ENCODE measurements around the gene RPS6KL1.

The RPS6KL1 gene

GRCh38 chr14:74861734-74862090 is 61.3 kb downstream of the RPS6KL1 start:
- H3K27me3 ChIP-seq (ENCODE audit: insufficient read depth, insufficient read length) = peaks cover 2% of the 10 kb centered on the region
- no peaks in the 10 kb centered on the region for H3K4me1 ChIP-seq (ENCODE audit: insufficient read depth, insufficient read length)
- no peak overlapping the region for H3K4me3 ChIP-seq (ENCODE audit: insufficient read length, low read depth)
- H3K36me3 ChIP-seq (ENCODE audit: insufficient read depth, insufficient read length, low read length) = no peaks in the 10 kb centered on the region
- H3K9ac ChIP-seq (ENCODE audit: insufficient read length, low read depth) = no peak overlapping the region
- no peak for DNase-seq (ENCODE audit: low read depth, low spot score)
- no peaks in the 10 kb centered on the region for H3K9me3 ChIP-seq (ENCODE audit: insufficient read depth, low read length)
- TF ChIP-seq SUZ12 (IDR thresholded peaks at IDR 0.05; ENCODE audit: extremely low read depth, insufficient read depth, insufficient read length) (no peak), YY1 (IDR thresholded peaks at IDR 0.05; ENCODE audit: insufficient read depth, insufficient read length) (no peak), ZNF274 (IDR thresholded peaks at IDR 0.05; ENCODE audit: low read depth, low read length) (no peak)

DNA sequence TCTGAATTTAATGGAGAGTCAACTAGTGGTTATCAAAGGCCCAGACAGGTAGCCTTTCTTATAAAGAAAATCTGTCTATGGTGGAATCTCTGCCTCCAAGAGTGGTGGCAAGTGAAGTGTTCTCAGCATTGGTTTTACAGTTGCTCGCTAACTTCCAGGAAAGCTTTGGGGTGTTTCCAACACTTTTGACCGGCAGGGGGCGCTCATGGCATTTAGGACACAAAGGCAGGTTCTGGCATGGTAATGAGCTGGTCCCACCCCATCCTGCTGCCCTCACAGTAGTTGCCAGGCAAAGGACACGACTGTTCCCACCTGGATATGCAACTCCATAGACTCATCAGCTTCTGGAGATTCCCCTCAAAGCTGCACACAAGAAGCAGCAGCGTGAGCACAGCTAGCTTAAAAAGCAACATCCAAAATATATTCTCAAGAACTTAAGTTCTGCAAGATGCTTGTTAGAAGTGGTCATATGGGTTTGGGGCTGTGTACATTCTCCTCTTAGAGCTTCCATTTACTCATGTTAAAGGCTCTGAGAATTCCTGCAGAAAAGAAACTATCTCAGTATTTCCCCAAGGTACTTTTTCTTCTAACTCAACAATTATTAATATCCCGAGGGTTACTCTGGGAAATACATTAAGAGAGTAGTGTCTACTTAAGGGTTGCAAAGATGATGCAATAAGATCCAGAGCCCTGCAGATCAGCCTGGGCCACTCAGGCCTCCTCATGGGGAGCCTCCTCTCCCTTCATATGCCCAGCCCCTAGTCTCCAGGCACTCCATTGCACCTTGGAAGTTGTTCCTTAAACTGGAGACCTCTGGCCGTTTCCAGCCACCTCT is 61.9 kb downstream of the RPS6KL1 start:
- H3K27me3 ChIP-seq (ENCODE audit: insufficient read depth, insufficient read length) = no peaks in the 10 kb centered on the region
- DNase-seq (ENCODE audit: low read depth, low spot score) = peak; percentile 64
- H3K9me3 ChIP-seq (ENCODE audit: insufficient read depth, low read length) = no peaks in the 10 kb centered on the region
- no peaks in the 10 kb centered on the region for H3K36me3 ChIP-seq (ENCODE audit: insufficient read depth, insufficient read length, low read length)
- no peak overlapping the region for H3K4me3 ChIP-seq (ENCODE audit: insufficient read length, low read depth)
- H3K9ac ChIP-seq (ENCODE audit: insufficient read length, low read depth) = no peak overlapping the region
- TF ChIP-seq ZNF274 (IDR thresholded peaks at IDR 0.05; ENCODE audit: low read depth, low read length) = no peak
- no peak for TF ChIP-seq YY1 (IDR thresholded peaks at IDR 0.05; ENCODE audit: insufficient read depth, insufficient read length)
- no peak for TF ChIP-seq SUZ12 (IDR thresholded peaks at IDR 0.05; ENCODE audit: extremely low read depth, insufficient read depth, insufficient read length)
- no peaks in the 10 kb centered on the region for H3K4me1 ChIP-seq (ENCODE audit: insufficient read depth, insufficient read length)

- Histone ChIP-seq H3K4me3 (ENCODE audit: insufficient read length, low read depth) (no peak overlapping the region), H3K9ac (ENCODE audit: insufficient read length, low read depth) (no peak overlapping the region), H3K9me3 (ENCODE audit: insufficient read depth, low read length) (no peaks in the 10 kb centered on the region), H3K4me1 (ENCODE audit: insufficient read depth, insufficient read length) (no peaks in the 10 kb centered on the region), H3K36me3 (ENCODE audit: insufficient read depth, insufficient read length, low read length) (no peaks in the 10 kb centered on the region), H3K27me3 (ENCODE audit: insufficient read depth, insufficient read length) (no peaks in the 10 kb centered on the region)
- TF ChIP-seq YY1 (IDR thresholded peaks at IDR 0.05; ENCODE audit: insufficient read depth, insufficient read length) = no peak
- no peak for DNase-seq (ENCODE audit: low read depth, low spot score)
Measured at GRCh38 chr14:74859757-74860552, 63.1 kb downstream of the RPS6KL1 start.

GRCh38 chr14:74858022-74858421 is 65.0 kb downstream of the RPS6KL1 start:
- Histone ChIP-seq H3K9ac (ENCODE audit: insufficient read length, low read depth) (no peak overlapping the region), H3K36me3 (ENCODE audit: insufficient read depth, insufficient read length, low read length) (no peaks in the 10 kb centered on the region), H3K4me3 (ENCODE audit: insufficient read length, low read depth) (no peak overlapping the region), H3K4me1 (ENCODE audit: insufficient read depth, insufficient read length) (no peaks in the 10 kb centered on the region), H3K27me3 (ENCODE audit: insufficient read depth, insufficient read length) (no peaks in the 10 kb centered on the region), H3K9me3 (ENCODE audit: insufficient read depth, low read length) (no peaks in the 10 kb centered on the region)
- no peak for TF ChIP-seq ZNF274 (IDR thresholded peaks at IDR 0.05; ENCODE audit: low read depth, low read length)
- TF ChIP-seq SUZ12 (IDR thresholded peaks at IDR 0.05; ENCODE audit: extremely low read depth, insufficient read depth, insufficient read length) = no peak
- no peak for TF ChIP-seq YY1 (IDR thresholded peaks at IDR 0.05; ENCODE audit: insufficient read depth, insufficient read length)
- no peak for DNase-seq (ENCODE audit: low read depth, low spot score)

GRCh38 chr14:74856366-74856765 is 66.7 kb downstream of the RPS6KL1 start:
- Histone ChIP-seq H3K4me1 (ENCODE audit: insufficient read depth, insufficient read length) (no peaks in the 10 kb centered on the region), H3K9me3 (ENCODE audit: insufficient read depth, low read length) (no peaks in the 10 kb centered on the region), H3K36me3 (ENCODE audit: insufficient read depth, insufficient read length, low read length) (no peaks in the 10 kb centered on the region), H3K27me3 (ENCODE audit: insufficient read depth, insufficient read length) (no peaks in the 10 kb centered on the region), H3K9ac (ENCODE audit: insufficient read length, low read depth) (no peak overlapping the region), H3K4me3 (ENCODE audit: insufficient read length, low read depth) (no peak overlapping the region)
- TF ChIP-seq SUZ12 (IDR thresholded peaks at IDR 0.05; ENCODE audit: extremely low read depth, insufficient read depth, insufficient read length) = no peak
- TF ChIP-seq YY1 (IDR thresholded peaks at IDR 0.05; ENCODE audit: insufficient read depth, insufficient read length) = no peak
- TF ChIP-seq ZNF274 (IDR thresholded peaks at IDR 0.05; ENCODE audit: low read depth, low read length) = no peak
- DNase-seq (ENCODE audit: low read depth, low spot score) = no peak

DNA sequence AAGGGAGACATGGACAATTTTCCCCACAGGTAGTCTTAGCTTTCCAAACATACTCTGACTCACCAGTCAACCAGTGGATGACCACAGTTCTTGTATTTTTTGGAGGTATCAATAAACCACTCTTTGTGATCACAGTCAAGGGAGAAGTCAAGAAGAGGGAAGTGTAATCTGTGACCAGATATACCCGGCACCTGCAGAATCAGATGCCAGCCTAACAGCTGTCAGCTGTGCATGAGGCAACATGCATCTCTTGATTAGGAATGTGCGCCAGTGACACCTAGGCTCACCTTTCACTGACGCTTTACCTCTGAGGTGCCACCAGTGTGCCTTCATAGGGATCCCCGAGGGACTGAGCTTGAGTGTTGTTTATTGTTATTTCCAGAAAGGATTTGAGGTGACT is 67.1 kb downstream of the RPS6KL1 start:
- H3K9ac ChIP-seq (ENCODE audit: insufficient read length, low read depth) = no peak overlapping the region
- no peaks in the 10 kb centered on the region for H3K36me3 ChIP-seq (ENCODE audit: insufficient read depth, insufficient read length, low read length)
- H3K4me3 ChIP-seq (ENCODE audit: insufficient read length, low read depth) = no peak overlapping the region
- H3K4me1 ChIP-seq (ENCODE audit: insufficient read depth, insufficient read length) = no peaks in the 10 kb centered on the region
- H3K27me3 ChIP-seq (ENCODE audit: insufficient read depth, insufficient read length) = no peaks in the 10 kb centered on the region
- TF ChIP-seq ZNF274 (IDR thresholded peaks at IDR 0.05; ENCODE audit: low read depth, low read length) (no peak), YY1 (IDR thresholded peaks at IDR 0.05; ENCODE audit: insufficient read depth, insufficient read length) (no peak), SUZ12 (IDR thresholded peaks at IDR 0.05; ENCODE audit: extremely low read depth, insufficient read depth, insufficient read length) (no peak)
- no peak for DNase-seq (ENCODE audit: low read depth, low spot score)
- H3K9me3 ChIP-seq (ENCODE audit: insufficient read depth, low read length) = no peaks in the 10 kb centered on the region

- H3K27me3 ChIP-seq (ENCODE audit: insufficient read depth, insufficient read length) = no peaks in the 10 kb centered on the region
- H3K4me1 ChIP-seq (ENCODE audit: insufficient read depth, insufficient read length) = no peaks in the 10 kb centered on the region
- no peak for TF ChIP-seq ZNF274 (IDR thresholded peaks at IDR 0.05; ENCODE audit: low read depth, low read length)
- no peak for TF ChIP-seq SUZ12 (IDR thresholded peaks at IDR 0.05; ENCODE audit: extremely low read depth, insufficient read depth, insufficient read length)
- no peak for TF ChIP-seq YY1 (IDR thresholded peaks at IDR 0.05; ENCODE audit: insufficient read depth, insufficient read length)
- H3K9me3 ChIP-seq (ENCODE audit: insufficient read depth, low read length) = no peaks in the 10 kb centered on the region
- no peak overlapping the region for H3K4me3 ChIP-seq (ENCODE audit: insufficient read length, low read depth)
- no peak overlapping the region for H3K9ac ChIP-seq (ENCODE audit: insufficient read length, low read depth)
- no peaks in the 10 kb centered on the region for H3K36me3 ChIP-seq (ENCODE audit: insufficient read depth, insufficient read length, low read length)
- DNase-seq (ENCODE audit: low read depth, low spot score) = no peak
Measured at GRCh38 chr14:74855021-74855420, 68.0 kb downstream of the RPS6KL1 start.

Data from NT2/D1 (cell line).